Nephron (organoid): ENCODE measurements around the gene KIF4A.
A peak's percentile ranks its signal among the peaks of the same experiment; 100 is the strongest.

Experiments
- H3K27ac Mint-ChIP-seq, 3 experiments: 2 replicates each; pipeline ENCODE4 v1.8.0; 2020; ENCODE audit warnings: mixed read lengths in 3 of 3, mild to moderate bottlenecking in 2 of 3, moderate library complexity in 1 of 3
- H3K27me3 Mint-ChIP-seq: 2 replicates; pipeline ENCODE4 v1.8.0; 2021; ENCODE audit warnings: low read depth, mild to moderate bottlenecking, moderate library complexity, mixed read lengths
- H3K36me3 Mint-ChIP-seq: 2 replicates; pipeline ENCODE4 v1.8.0; 2020; ENCODE audit warnings: low read depth, mixed read lengths
- H3K4me1 Mint-ChIP-seq: 2 replicates; pipeline ENCODE4 v1.8.0; 2020; ENCODE audit warnings: mixed read lengths
- H3K4me3 Mint-ChIP-seq, 3 experiments: 2 replicates each; pipeline ENCODE4 v1.8.0; 2020; ENCODE audit warnings: mild to moderate bottlenecking in 3 of 3, mixed read lengths in 3 of 3, moderate library complexity in 2 of 3
- H3K9me3 Mint-ChIP-seq: 2 replicates; pipeline ENCODE4 v1.8.0; 2020; ENCODE audit warnings: mixed read lengths
- TF ChIP-seq, protein P1 (sequence below), 3 experiments: fragments of 200-600 bp; sonication (generic); IDR thresholded peaks; one replicate each; pipeline ENCODE4 v1.5.0; 2021; ENCODE audit warnings: antibody characterized with exemption in 3 of 3; ENCODE audit not compliant: unreplicated experiment in 3 of 3

KIF4A gene

DNA sequence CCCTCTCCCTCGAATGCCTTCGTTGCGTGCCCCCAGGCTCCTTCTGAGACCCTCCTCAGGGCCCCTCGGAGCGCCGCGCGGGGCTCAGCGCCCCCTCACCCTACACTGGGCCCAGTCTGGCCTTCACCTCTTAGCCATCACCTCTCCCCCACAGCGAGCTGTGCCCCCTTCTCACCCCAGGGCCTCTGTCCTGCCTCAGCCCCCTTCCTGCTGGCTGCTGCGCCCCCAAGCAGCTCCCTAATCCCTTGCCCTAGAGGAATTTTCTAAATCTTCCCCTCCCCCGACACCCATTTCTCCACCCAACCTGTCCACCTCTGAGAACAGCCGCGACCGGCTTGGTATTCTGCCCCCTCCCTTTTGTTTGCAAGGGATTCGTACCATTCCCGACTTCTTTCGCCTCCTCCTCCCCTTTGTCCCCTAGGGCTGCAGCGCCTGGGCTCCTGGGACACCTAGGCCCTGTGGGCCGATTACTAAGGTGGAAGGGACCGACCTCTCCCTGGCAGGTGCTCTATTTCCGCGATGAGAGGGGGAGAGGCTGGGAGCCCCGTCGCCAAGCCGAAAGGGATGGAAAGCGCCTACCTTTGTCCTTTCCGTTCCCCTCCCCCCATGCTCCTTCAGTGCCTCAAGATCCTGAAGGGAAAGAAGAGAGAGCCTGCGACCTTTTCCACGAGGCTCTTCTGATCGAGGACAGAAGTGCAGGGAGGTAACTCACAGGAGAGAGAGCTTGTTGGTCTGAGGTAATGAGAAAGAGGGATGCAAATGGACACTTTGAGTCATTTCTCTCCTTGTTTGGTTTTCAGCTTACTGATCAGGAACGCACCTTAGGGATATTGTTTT, 165.7 kb downstream of the KIF4A start:
- H3K27me3 Mint-ChIP-seq: no peaks in the 10 kb centered on the region
- H3K36me3 Mint-ChIP-seq: peaks cover 21% of the 10 kb centered on the region
- H3K4me3 Mint-ChIP-seq: peak overlapping the region; percentile 89 to 95 (median 91)
- peaks cover 7% of the 10 kb centered on the region for H3K9me3 Mint-ChIP-seq
- peaks cover 32% of the 10 kb centered on the region for H3K4me1 Mint-ChIP-seq
- TF ChIP-seq, protein P1, sequence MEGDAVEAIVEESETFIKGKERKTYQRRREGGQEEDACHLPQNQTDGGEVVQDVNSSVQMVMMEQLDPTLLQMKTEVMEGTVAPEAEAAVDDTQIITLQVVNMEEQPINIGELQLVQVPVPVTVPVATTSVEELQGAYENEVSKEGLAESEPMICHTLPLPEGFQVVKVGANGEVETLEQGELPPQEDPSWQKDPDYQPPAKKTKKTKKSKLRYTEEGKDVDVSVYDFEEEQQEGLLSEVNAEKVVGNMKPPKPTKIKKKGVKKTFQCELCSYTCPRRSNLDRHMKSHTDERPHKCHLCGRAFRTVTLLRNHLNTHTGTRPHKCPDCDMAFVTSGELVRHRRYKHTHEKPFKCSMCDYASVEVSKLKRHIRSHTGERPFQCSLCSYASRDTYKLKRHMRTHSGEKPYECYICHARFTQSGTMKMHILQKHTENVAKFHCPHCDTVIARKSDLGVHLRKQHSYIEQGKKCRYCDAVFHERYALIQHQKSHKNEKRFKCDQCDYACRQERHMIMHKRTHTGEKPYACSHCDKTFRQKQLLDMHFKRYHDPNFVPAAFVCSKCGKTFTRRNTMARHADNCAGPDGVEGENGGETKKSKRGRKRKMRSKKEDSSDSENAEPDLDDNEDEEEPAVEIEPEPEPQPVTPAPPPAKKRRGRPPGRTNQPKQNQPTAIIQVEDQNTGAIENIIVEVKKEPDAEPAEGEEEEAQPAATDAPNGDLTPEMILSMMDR (IDR thresholded peaks at IDR 0.05; ENCODE audit: unreplicated experiment in 3 of 3): no peak
- H3K27ac Mint-ChIP-seq: peak overlapping the region; percentile 61 to 97 (median 63)

DNA sequence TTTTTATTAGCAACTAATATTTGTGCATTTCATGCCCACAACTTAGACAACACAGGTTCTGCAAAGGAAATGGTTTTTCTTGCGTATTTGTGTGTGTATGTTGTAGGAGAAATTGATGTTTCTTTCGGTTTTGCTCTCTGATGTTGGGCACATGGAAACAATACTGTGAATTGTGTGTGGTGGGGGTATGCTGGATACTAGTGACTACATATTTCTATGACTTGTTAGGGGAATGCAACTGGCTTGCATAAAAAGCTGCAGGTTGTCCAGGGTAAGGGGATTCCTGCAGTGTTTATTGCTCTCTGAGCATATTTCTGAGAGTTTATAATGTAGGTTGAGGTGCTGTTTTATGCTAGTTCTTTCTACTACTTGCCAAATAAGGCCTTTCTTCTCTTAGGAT, 166.4 kb downstream of the KIF4A start:
- Mint-ChIP-seq H3K36me3 (peaks cover 28% of the 10 kb centered on the region), H3K27ac (peak overlapping the region; percentile 61 to 97 (median 63)), H3K9me3 (peaks cover 7% of the 10 kb centered on the region), H3K27me3 (no peaks in the 10 kb centered on the region), H3K4me1 (peaks cover 32% of the 10 kb centered on the region), H3K4me3 (peak overlapping the region; percentile 89 to 95 (median 91))
- TF ChIP-seq, protein P1 (IDR thresholded peaks at IDR 0.05; ENCODE audit: unreplicated experiment in 3 of 3): no peak

DNA sequence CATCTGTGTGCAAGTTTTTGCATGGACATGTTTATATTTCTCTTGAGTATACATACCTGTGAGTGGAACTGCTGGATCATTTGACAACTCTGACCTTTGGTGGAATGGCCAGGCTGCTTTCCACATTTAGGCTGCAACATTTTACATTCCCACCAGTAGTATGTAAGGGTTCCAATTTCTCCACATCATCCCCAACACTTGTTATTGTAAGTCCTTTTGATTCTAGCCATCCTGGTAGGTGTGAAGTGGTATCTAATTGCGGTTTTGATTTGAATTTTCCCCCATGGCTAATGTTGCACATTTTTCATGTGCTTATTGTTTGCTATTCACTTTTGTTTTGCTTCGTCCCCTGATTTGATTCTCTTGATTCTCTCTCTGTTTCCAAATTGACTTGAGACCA, 171.1 kb downstream of the KIF4A start:
- Mint-ChIP-seq H3K36me3 (peaks cover 48% of the 10 kb centered on the region), H3K27ac (no peak overlapping the region), H3K27me3 (no peaks in the 10 kb centered on the region), H3K4me3 (no peak overlapping the region), H3K4me1 (peaks cover 12% of the 10 kb centered on the region), H3K9me3 (peaks cover 6% of the 10 kb centered on the region)
- TF ChIP-seq, protein P1 (IDR thresholded peaks at IDR 0.05; ENCODE audit: unreplicated experiment in 3 of 3): no peak

DNA sequence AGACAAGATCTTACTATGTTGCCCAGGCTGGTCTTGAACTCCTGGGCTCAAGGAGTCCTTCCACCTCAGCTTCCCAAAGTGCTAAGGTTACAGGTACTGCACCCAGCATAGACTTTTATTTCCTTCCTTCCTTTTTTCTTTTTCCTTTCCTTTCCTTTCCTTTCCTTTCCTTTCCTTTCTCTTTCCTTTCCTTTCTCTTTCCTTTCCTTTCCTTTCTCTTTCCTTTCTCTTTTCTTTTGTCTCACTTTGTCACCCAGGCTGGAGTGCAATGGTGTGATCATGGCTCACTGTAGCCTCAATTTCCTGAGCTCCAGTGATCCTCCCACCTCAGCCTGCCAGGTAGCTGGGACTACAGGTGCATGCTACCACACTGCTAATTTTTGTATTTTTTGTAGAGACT, 174.1 kb downstream of the KIF4A start:
- no peak overlapping the region for H3K4me3 Mint-ChIP-seq
- H3K9me3 Mint-ChIP-seq: peaks cover 2% of the 10 kb centered on the region
- H3K27me3 Mint-ChIP-seq: no peaks in the 10 kb centered on the region
- peaks cover 52% of the 10 kb centered on the region for H3K36me3 Mint-ChIP-seq
- no peak overlapping the region for H3K27ac Mint-ChIP-seq
- TF ChIP-seq, protein P1 (IDR thresholded peaks at IDR 0.05; ENCODE audit: unreplicated experiment in 3 of 3): no peak
- H3K4me1 Mint-ChIP-seq: no peaks in the 10 kb centered on the region

DNA sequence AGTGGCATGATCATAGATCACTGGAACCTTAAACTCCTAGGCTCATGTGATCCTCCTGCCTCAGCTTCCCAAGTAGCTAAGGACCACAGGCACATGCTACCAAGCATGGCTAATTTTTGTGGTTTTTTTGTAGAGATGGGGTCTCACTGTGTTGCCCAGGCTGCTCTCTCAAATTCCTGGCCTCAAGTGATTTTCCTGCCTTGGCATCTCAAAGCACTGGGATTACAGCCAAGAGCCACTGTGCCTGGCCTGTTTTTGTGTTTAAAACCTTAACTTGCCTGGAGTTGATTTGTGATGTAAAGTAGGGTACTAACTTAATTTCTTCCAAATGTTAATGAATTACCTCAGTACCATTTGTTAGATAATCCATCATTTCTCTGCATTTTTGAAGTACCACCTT, 177.1 kb downstream of the KIF4A start:
- H3K9me3 Mint-ChIP-seq: peaks cover 8% of the 10 kb centered on the region
- H3K4me1 Mint-ChIP-seq: no peaks in the 10 kb centered on the region
- TF ChIP-seq, protein P1 (IDR thresholded peaks at IDR 0.05; ENCODE audit: unreplicated experiment in 3 of 3): no peak
- H3K4me3 Mint-ChIP-seq: no peak overlapping the region
- H3K27ac Mint-ChIP-seq: no peak overlapping the region
- H3K36me3 Mint-ChIP-seq: peaks cover 50% of the 10 kb centered on the region
- H3K27me3 Mint-ChIP-seq: no peaks in the 10 kb centered on the region

DNA sequence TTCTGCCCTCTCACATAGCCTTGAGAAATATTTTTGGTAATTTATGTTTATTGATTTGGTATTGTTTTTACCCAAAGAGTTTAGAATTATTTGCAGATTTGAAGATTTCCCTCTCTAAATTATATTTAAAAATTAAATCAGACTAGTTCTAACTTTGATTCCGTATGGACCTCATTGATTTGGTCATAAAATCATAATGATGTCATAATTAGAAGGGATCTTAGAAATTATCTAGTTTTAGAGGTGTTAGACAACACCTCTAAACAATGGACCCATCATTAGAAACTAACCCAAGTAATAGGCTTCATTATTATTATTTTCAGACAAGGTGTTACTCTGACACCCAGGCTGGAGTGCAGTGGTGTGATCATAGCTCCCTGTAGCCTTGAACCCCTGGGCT, 178.8 kb downstream of the KIF4A start:
- TF ChIP-seq, protein P1 (IDR thresholded peaks at IDR 0.05; ENCODE audit: unreplicated experiment in 3 of 3): no peak

More for the DNA sequence above, 178.8 kb downstream of the KIF4A start:
- Mint-ChIP-seq H3K36me3 (peaks cover 54% of the 10 kb centered on the region), H3K4me1 (no peaks in the 10 kb centered on the region), H3K27me3 (no peaks in the 10 kb centered on the region), H3K9me3 (peaks cover 8% of the 10 kb centered on the region), H3K4me3 (no peak overlapping the region), H3K27ac (no peak overlapping the region)
